ENCODE results near the gene JMJD1C. TPM values are rescaled to one million over a fixed set of nuclear protein-coding genes. Genes with fewer than 3 reads are reported as not detected.
A peak's percentile ranks its signal among the peaks of the same experiment; 100 is the strongest.

Gene JMJD1C
- total RNA-seq, 2 experiments from 2014 or later = 54.1 to 56.6 TPM

GRCh38 chr10:63431962-63432797, 33.6 kb downstream of the JMJD1C start:
- Mint-ChIP-seq H3K9me3 (peaks cover 3% of the 10 kb centered on the region), H3K27me3 (ENCODE audit: low read depth) (no peaks in the 10 kb centered on the region), H3K4me3 (no peak overlapping the region), H3K36me3 (ENCODE audit: low read depth) (peaks cover 13% of the 10 kb centered on the region), H3K4me1 (ENCODE audit: low read depth) (peaks cover 35% of the 10 kb centered on the region), H3K27ac (peak overlapping the region; percentile 25)
- intact Hi-C loops (cut with micrococcal nuclease) = no loop called here
- CTCF ChIA-PET = interaction anchor here (0.7 to 1.0 kb wide), 2 partner anchors 25 to 199 kb away, joined by 4 read pairs; no protein-coding TSS in a partner anchor
- peak; percentile 28 for DNase-seq

GRCh38 chr10:63430999-63431356, 34.8 kb downstream of the JMJD1C start:
- no peaks in the 10 kb centered on the region for H3K27me3 Mint-ChIP-seq (ENCODE audit: low read depth)
- H3K36me3 Mint-ChIP-seq (ENCODE audit: low read depth) = peaks cover 13% of the 10 kb centered on the region
- intact Hi-C loops (cut with micrococcal nuclease) = no loop called here
- no peak overlapping the region for H3K4me3 Mint-ChIP-seq
- DNase-seq = no peak
- H3K4me1 Mint-ChIP-seq (ENCODE audit: low read depth) = peaks cover 35% of the 10 kb centered on the region
- CTCF ChIA-PET = interaction anchor here (1.0 kb wide), 1 partner anchor 200 kb away, joined by 4 read pairs; no protein-coding TSS in a partner anchor
- H3K9me3 Mint-ChIP-seq = peaks cover 3% of the 10 kb centered on the region
- no peak overlapping the region for H3K27ac Mint-ChIP-seq

- intact Hi-C loops (cut with micrococcal nuclease) = no loop called here
- H3K36me3 Mint-ChIP-seq (ENCODE audit: low read depth) = peaks cover 13% of the 10 kb centered on the region
- H3K4me3 Mint-ChIP-seq = no peak overlapping the region
- H3K4me1 Mint-ChIP-seq (ENCODE audit: low read depth) = peaks cover 35% of the 10 kb centered on the region
- peaks cover 3% of the 10 kb centered on the region for H3K9me3 Mint-ChIP-seq
- no peak for DNase-seq
- CTCF ChIA-PET = no interaction called here
- H3K27me3 Mint-ChIP-seq (ENCODE audit: low read depth) = no peaks in the 10 kb centered on the region
- H3K27ac Mint-ChIP-seq = no peak overlapping the region
Observed at GRCh38 chr10:63430091-63430998, 35.4 kb downstream of the JMJD1C start.

GRCh38 chr10:63429281-63429680, 36.5 kb downstream of the JMJD1C start:
- intact Hi-C loops (cut with micrococcal nuclease) = no loop called here
- Mint-ChIP-seq H3K4me3 (no peak overlapping the region), H3K4me1 (ENCODE audit: low read depth) (peaks cover 31% of the 10 kb centered on the region), H3K36me3 (ENCODE audit: low read depth) (peaks cover 13% of the 10 kb centered on the region), H3K27me3 (ENCODE audit: low read depth) (no peaks in the 10 kb centered on the region), H3K9me3 (peaks cover 3% of the 10 kb centered on the region), H3K27ac (no peak overlapping the region)
- CTCF ChIA-PET = no interaction called here
- no peak for DNase-seq

GRCh38 chr10:63427013-63427412, 38.8 kb downstream of the JMJD1C start:
- Mint-ChIP-seq H3K27ac (no peak overlapping the region), H3K36me3 (ENCODE audit: low read depth) (peaks cover 8% of the 10 kb centered on the region), H3K27me3 (ENCODE audit: low read depth) (no peaks in the 10 kb centered on the region), H3K4me3 (no peak overlapping the region), H3K9me3 (no peaks in the 10 kb centered on the region), H3K4me1 (ENCODE audit: low read depth) (peaks cover 39% of the 10 kb centered on the region)
- intact Hi-C loops (cut with micrococcal nuclease) = no loop called here
- no peak for DNase-seq
- CTCF ChIA-PET = no interaction called here

- CTCF ChIA-PET = no interaction called here
- intact Hi-C loops (cut with micrococcal nuclease) = no loop called here
- Mint-ChIP-seq H3K4me3 (no peak overlapping the region), H3K4me1 (ENCODE audit: low read depth) (peaks cover 42% of the 10 kb centered on the region), H3K9me3 (no peaks in the 10 kb centered on the region), H3K36me3 (ENCODE audit: low read depth) (no peaks in the 10 kb centered on the region), H3K27me3 (ENCODE audit: low read depth) (no peaks in the 10 kb centered on the region), H3K27ac (no peak overlapping the region)
- DNase-seq = no peak
Observed at GRCh38 chr10:63425512-63425911, 40.3 kb downstream of the JMJD1C start.

- CTCF ChIA-PET = no interaction called here
- intact Hi-C loops (cut with micrococcal nuclease) = no loop called here
- H3K9me3 Mint-ChIP-seq = no peaks in the 10 kb centered on the region
- no peaks in the 10 kb centered on the region for H3K27me3 Mint-ChIP-seq (ENCODE audit: low read depth)
- H3K27ac Mint-ChIP-seq = no peak overlapping the region
- H3K4me3 Mint-ChIP-seq = no peak overlapping the region
- no peak for DNase-seq
- no peaks in the 10 kb centered on the region for H3K36me3 Mint-ChIP-seq (ENCODE audit: low read depth)
- H3K4me1 Mint-ChIP-seq (ENCODE audit: low read depth) = peaks cover 39% of the 10 kb centered on the region
Observed at GRCh38 chr10:63424576-63424975, 41.2 kb downstream of the JMJD1C start.

- no peaks in the 10 kb centered on the region for H3K27me3 Mint-ChIP-seq (ENCODE audit: low read depth)
- H3K4me3 Mint-ChIP-seq = no peak overlapping the region
- CTCF ChIA-PET = no interaction called here
- H3K9me3 Mint-ChIP-seq = no peaks in the 10 kb centered on the region
- DNase-seq = no peak
- H3K36me3 Mint-ChIP-seq (ENCODE audit: low read depth) = no peaks in the 10 kb centered on the region
- H3K27ac Mint-ChIP-seq = no peak overlapping the region
- peaks cover 33% of the 10 kb centered on the region for H3K4me1 Mint-ChIP-seq (ENCODE audit: low read depth)
- intact Hi-C loops (cut with micrococcal nuclease) = no loop called here
Observed at GRCh38 chr10:63423494-63423893, 42.3 kb downstream of the JMJD1C start.

GRCh38 chr10:63421591-63421990, 44.2 kb downstream of the JMJD1C start:
- intact Hi-C loops (cut with micrococcal nuclease) = no loop called here
- Mint-ChIP-seq H3K9me3 (no peaks in the 10 kb centered on the region), H3K36me3 (ENCODE audit: low read depth) (no peaks in the 10 kb centered on the region), H3K4me3 (no peak overlapping the region), H3K27me3 (ENCODE audit: low read depth) (no peaks in the 10 kb centered on the region), H3K27ac (peak overlapping the region; percentile 73), H3K4me1 (ENCODE audit: low read depth) (peaks cover 39% of the 10 kb centered on the region)
- DNase-seq = no peak
- CTCF ChIA-PET = no interaction called here

- Mint-ChIP-seq H3K27ac (no peak overlapping the region), H3K4me1 (ENCODE audit: low read depth) (peaks cover 28% of the 10 kb centered on the region), H3K27me3 (ENCODE audit: low read depth) (no peaks in the 10 kb centered on the region), H3K36me3 (ENCODE audit: low read depth) (no peaks in the 10 kb centered on the region), H3K9me3 (no peaks in the 10 kb centered on the region), H3K4me3 (no peak overlapping the region)
- no peak for DNase-seq
- intact Hi-C loops (cut with micrococcal nuclease) = loop anchor here (1.0 kb wide), 1 partner anchor 18 kb away; no protein-coding TSS in a partner anchor
- CTCF ChIA-PET = no interaction called here
Observed at GRCh38 chr10:63416376-63416775, 49.4 kb downstream of the JMJD1C start.

GRCh38 chr10:63415640-63416244, 50.0 kb downstream of the JMJD1C start:
- intact Hi-C loops (cut with micrococcal nuclease) = loop anchor here (1.0 kb wide), 1 partner anchor 19 kb away; no protein-coding TSS in a partner anchor
- H3K27me3 Mint-ChIP-seq (ENCODE audit: low read depth) = no peaks in the 10 kb centered on the region
- H3K27ac Mint-ChIP-seq = no peak overlapping the region
- CTCF ChIA-PET = no interaction called here
- no peaks in the 10 kb centered on the region for H3K36me3 Mint-ChIP-seq (ENCODE audit: low read depth)
- DNase-seq = no peak
- H3K4me3 Mint-ChIP-seq = no peak overlapping the region
- H3K4me1 Mint-ChIP-seq (ENCODE audit: low read depth) = peaks cover 25% of the 10 kb centered on the region
- no peaks in the 10 kb centered on the region for H3K9me3 Mint-ChIP-seq

- H3K4me3 Mint-ChIP-seq = no peak overlapping the region
- DNase-seq = no peak
- peaks cover 28% of the 10 kb centered on the region for H3K4me1 Mint-ChIP-seq (ENCODE audit: low read depth)
- intact Hi-C loops (cut with micrococcal nuclease) = no loop called here
- CTCF ChIA-PET = no interaction called here
- no peaks in the 10 kb centered on the region for H3K9me3 Mint-ChIP-seq
- H3K27me3 Mint-ChIP-seq (ENCODE audit: low read depth) = no peaks in the 10 kb centered on the region
- H3K36me3 Mint-ChIP-seq (ENCODE audit: low read depth) = no peaks in the 10 kb centered on the region
- H3K27ac Mint-ChIP-seq = no peak overlapping the region
Observed at GRCh38 chr10:63414481-63415260, 51.1 kb downstream of the JMJD1C start.
